Stimulated activated CD8-positive, alpha-beta memory T cell treated with anti-CD3 and anti-CD28 coated beads, Interleukin-12 subunit alpha, Interleukin-12 subunit beta, amount 100 ng/mL, for 24 hours (primary cell): ENCODE measurements around the gene NAT14.
"Not testable (repeated sequence)": the region's sequence is repeated elsewhere in the genome, so short reads cannot be mapped to it uniquely, and the experiment has no call there.

Experiments
- DNase-seq: peaks from one replicate; pipeline ENCODE4 v3.0.0-alpha.2; 2020; ENCODE audit errors: extremely low read depth

Gene NAT14

GRCh38 chr19:55486971-55487923 is 2.3 kb downstream of the NAT14 start:
- no peak for DNase-seq

DNA sequence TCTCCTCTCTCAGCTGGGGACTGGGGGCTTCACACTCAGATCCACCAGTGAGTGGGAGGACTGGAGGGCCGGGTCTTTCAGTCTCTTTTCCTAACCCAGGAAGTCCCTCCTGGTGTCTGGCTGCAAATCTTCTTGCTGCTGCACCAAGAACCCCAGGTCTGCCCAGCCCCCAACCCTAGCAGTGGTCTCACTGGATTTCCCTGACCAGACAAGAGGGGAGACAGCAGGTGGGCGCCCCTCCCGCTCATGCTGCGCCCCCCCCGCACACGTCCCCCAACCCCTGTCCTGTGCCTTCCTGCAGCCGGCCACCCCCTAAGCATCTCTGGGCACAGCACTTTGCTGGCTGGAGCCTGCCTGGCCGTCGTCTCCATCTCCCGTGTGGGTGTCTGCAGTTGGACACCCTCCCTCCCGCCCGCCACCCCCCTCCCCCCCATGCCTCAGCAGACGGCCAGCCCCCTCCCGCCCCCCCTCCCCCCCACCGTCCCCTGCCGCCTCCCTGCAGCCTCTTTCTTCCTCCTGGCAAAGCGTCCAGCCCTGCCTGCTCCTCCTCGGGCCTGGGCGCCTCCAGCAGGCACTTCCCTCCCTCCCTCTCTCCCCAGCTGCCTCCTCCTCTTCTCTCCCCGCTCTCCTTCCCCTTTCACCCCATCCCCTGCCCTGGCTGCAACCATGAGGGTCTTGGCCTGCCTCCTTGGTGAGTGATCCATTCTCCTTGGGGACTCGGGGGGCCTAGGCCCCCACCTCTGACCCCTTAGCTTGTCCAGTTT is 3.1 kb downstream of the NAT14 start, which contains the start of gene SSC5D:
TSS of gene SSC5D (plus strand) at position 513 of the 764 bp plus-strand sequence. CDS start at position 667, 154 bp downstream.
- DNase-seq: no peak

GRCh38 chr19:55488986-55489710 is 4.2 kb downstream of the NAT14 start:
- no peak for DNase-seq

DNA sequence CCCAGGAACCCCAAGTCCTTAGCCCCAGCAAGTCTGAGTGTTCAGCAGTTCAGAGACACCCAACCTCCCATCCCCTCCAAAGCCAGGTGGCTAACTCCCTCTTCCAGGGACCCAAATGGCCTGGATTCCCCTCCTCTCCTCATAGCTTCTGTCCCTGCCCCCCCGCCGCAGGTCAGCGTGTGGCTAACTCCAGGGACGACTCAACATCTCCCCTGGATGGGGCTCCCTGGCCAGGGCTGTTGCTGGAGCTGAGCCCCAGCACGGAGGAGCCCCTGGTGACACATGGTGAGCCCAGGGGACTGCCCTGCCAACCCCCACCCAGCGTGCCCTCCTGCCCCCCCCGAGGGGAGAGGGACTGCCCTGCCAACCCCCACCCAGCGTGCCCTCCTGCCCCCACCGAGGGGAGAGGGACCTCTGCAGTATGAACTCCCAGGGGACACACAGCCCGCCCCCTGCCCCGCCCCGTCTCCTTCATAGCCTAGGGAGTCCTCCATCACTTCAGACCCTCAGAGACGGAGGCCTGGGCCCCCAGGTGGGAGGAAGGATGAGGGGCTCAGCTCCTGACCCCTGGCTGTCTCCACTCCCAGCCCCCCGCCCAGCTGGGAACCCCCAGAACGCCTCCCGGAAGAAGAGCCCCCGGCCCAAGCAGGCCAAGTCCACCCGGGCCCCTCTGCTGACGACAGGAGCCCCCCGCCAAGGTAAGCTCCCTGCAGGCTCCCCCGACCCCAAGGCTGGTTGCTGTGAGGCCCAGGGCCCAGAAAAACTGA is 4.9 kb downstream of the NAT14 start:
- no peak for DNase-seq

GRCh38 chr19:55490478-55491432 is 5.8 kb downstream of the NAT14 start:
- DNase-seq: no peak

DNA sequence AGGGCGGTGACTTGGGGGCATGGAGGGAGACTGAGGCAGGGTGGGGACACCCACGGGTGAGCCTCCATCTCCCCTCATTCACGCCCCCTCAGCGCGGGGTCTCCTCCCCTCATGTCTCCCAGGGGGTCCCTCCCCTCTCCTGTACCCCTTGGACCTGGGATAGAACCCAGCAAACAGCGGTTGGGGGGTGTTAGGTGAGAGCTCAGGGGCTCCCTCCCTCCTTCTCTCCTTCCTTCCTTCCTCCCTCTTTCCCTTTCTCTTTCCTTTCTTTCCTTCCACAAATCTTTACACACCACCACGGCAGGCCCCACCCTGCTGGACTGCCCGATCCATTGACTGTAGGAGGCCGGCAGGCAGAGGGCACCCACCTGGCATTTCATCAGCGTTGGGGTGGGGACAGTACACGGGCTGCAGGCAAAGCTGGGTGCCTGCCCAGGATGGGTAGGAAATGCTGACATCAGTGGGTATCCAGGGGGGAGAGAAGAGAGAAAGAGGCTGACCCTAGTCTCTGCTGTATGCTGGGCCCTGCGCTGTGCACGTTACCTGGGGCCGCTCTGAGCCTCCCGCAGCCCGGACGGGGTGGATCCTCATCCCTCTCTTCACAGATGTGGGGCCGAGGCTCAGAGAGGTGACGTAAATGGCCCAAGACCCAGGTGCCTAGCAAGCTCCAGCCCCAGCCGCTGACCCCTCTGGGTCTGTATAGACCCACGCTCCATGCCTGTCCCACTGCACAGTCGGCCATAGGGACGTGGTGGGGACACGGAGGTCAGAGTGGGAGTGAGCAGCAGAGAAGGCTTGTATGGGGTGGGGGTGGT is 6.8 kb downstream of the NAT14 start:
- DNase-seq: no peak

DNA sequence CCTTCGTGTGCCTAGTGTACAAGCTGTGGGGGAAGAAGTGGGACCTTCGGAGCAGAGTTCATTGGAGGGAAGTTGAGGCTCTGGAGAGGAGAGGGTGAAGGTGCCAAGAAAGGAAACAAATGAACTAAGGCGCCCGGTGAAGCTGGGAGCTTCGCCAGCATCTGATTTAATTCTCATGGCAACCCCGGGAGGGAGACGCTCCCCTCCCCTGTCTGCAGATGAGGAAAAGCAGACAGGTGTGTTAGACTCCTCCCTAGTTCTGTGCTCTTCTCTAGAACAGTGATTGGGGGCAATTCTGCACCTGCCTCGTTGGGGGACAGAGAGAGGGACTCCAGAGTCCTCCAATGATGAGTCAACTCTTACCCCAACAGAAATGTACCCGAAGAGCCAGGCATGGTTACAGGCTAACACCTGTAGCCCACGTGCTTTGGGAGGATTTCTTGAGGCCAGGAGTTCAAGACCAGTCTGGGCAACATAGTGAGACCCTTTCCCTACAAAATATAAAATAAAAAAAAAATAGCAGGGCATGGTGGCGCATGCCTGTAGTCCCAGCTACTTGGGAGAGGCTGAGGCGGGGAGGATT is 7.5 kb downstream of the NAT14 start:
- DNase-seq: no peak

GRCh38 chr19:55493052-55493644 is 8.2 kb downstream of the NAT14 start:
- no peak for DNase-seq

GRCh38 chr19:55493645-55494171 is 8.7 kb downstream of the NAT14 start:
- no peak for DNase-seq

DNA sequence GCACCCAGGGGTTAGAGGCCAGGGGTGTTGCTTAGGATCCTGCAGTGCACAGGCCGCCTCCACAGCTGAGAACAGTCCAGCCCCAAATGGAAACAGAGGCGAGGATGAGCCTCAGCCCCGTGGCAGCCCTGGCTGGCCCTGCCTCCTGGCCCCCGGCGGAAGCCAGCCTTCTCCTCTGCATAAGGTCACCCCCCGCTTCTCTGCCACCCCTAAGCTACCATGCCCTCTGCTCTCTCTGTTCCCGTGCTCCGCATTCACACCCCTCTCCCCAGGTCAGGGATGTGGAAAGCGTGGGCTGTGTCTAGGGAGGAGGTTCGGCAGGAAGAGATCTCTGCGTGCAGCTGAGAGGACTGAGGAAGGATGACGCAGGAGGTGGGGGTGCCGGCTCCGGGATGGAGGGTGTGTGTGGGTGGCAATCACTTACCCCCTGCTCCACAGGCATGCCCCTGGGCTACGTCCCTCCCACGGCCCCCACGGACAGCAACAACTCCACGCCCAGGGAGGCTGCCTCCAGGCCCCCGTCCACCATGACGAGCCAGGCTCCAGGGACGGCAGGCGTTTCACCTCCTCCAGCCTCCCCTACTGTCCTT is 9.3 kb downstream of the NAT14 start:
- DNase-seq: no peak

- no peak for DNase-seq
These were observed 10.8 kb downstream of the NAT14 start for GRCh38 chr19:55495646-55496349.

DNA sequence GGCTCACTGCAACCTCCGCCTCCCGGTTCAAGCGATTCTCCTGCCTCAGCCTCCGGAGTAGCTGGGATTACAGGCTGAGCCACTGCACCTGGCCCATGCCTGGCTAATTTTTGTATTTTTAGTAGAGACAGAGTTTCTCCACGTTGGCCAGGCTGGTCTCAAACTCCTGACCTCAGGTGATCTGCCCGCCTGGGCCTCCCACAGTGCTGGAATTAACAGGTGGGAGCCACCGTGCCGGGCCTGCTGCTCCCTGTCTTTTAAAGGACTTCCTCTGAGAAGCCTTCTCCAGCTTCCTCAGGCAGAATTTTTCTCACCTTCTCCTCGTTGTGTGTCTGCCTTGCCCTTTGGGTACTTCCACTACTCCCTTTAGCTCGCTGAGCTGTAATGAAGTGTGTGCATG is 11.8 kb downstream of the NAT14 start:
- DNase-seq: not testable (repeated sequence)

GRCh38 chr19:55497763-55498162 is 12.8 kb downstream of the NAT14 start:
- DNase-seq: no peak

DNA sequence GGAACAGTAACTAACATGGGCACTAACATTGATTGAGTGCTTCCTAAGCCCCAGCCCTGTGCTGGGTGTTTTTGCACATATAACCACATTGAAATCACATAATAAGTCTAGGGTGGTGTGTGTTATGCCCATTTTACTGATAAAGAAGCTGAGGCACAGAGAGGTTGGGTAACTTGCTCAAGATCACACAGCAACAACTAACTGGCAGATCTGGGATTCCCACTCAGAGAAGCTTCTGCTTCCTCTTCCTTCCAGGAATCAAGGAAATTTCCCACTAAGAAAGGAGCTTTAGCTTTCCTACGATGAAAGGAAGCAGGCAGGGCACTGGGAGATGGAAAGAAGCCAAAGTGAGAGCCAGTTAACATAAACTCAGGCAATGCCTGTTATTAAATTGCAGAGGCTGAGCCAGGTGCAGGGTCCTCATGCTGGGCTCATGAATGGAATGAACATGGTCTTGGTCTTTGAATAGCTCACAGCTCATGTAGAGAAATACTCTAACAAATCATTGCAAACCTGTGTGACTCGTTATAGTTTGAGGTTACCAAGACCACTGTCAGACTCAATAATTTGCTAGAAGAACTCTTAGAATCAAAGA is 13.4 kb downstream of the NAT14 start:
- no peak for DNase-seq

GRCh38 chr19:55500368-55500952 is 15.5 kb downstream of the NAT14 start:
- no peak for DNase-seq

DNA sequence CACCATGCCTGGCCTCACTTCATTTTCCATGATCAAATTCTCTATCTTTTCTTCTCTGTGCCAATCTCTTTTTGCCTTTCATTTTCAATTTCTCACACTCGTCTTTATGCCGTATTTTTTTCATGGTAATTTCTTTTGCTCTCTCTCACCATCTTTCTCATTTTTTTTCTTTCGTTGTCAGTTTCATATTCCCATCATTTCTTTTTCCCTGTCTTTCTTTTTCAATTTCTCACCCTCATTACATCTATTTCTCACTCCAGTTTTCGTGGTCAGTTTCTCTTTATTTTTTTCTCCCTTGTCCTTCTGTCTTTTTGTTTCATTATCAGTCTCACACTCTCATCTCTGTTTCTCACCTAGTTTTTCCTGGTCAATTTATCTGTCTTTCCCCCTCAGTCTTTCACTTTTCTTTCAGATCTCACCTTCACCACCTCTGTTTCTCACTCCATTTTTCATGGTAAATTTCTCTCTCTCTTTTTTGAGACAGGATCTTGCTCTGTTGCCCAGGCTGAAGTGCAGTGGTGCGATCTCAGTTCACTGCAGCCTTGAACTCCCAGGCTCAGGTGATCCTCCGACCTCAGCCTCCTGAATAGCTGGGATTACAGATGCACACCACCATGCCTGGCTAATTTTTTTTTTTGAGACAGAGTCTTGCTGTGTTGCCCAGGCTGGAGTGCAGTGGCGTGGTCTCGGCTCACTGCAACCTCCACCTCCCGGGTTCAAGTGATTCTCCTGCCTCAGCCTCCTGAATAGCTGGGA is 17.4 kb downstream of the NAT14 start:
- no peak for DNase-seq
